GM15510 (cell line): ENCODE measurements around the gene ADGRE3.

ENCODE experiments used
- POLR2A ChIP-seq: IDR thresholded peaks from 3 replicates; pipeline ENCODE4 v1.6.1; 2011; ENCODE audit warnings: borderline replicate concordance; ENCODE audit not compliant: insufficient read length; ENCODE audit errors: extremely low read depth

ADGRE3 gene

GRCh38 chr19:14674764-14675163, at the start of gene ADGRE3:
Gene ADGRE3, minus strand, starts transcription at chr19:14674844. Its CDS starts 74 bp downstream, at chr19:14674770.
- TF ChIP-seq POLR2A, result no peak

GRCh38 chr19:14722127-14722526, 47.5 kb upstream of the ADGRE3 start:
- TF ChIP-seq POLR2A, result no peak

GRCh38 chr19:14719162-14719561, 44.5 kb upstream of the ADGRE3 start:
- no peak for TF ChIP-seq POLR2A

- no peak for TF ChIP-seq POLR2A
Measured at GRCh38 chr19:14718522-14719116, 44.0 kb upstream of the ADGRE3 start.

- no peak for TF ChIP-seq POLR2A
Measured at GRCh38 chr19:14715841-14716240, 41.2 kb upstream of the ADGRE3 start.

- TF ChIP-seq POLR2A, result no peak
Measured at GRCh38 chr19:14704450-14704849, 29.8 kb upstream of the ADGRE3 start.

GRCh38 chr19:14703833-14704232, 29.2 kb upstream of the ADGRE3 start:
- no peak for TF ChIP-seq POLR2A

- no peak for TF ChIP-seq POLR2A
Measured at GRCh38 chr19:14700711-14701375, 26.2 kb upstream of the ADGRE3 start.

- no peak for TF ChIP-seq POLR2A
Measured at GRCh38 chr19:14699641-14700040, 25.0 kb upstream of the ADGRE3 start.

- no peak for TF ChIP-seq POLR2A
Measured at GRCh38 chr19:14695471-14695870, 20.8 kb upstream of the ADGRE3 start.

- no peak for TF ChIP-seq POLR2A
Measured at GRCh38 chr19:14694641-14695266, 20.1 kb upstream of the ADGRE3 start.

GRCh38 chr19:14689598-14690503, 15.2 kb upstream of the ADGRE3 start, which contains the start of gene ZNF333:
Gene ZNF333, plus strand, starts transcription at chr19:14690048. Its CDS starts 3,444 bp downstream, at chr19:14693492.
- TF ChIP-seq POLR2A, result peak; percentile 84

- no peak for TF ChIP-seq POLR2A
Measured at GRCh38 chr19:14686411-14686810, 11.8 kb upstream of the ADGRE3 start.

GRCh38 chr19:14683439-14683838, 8.8 kb upstream of the ADGRE3 start:
- TF ChIP-seq POLR2A, result no peak

GRCh38 chr19:14682084-14682483, 7.4 kb upstream of the ADGRE3 start:
- TF ChIP-seq POLR2A, result no peak
